ENCODE measurements around the gene L3MBTL4.

DNA sequence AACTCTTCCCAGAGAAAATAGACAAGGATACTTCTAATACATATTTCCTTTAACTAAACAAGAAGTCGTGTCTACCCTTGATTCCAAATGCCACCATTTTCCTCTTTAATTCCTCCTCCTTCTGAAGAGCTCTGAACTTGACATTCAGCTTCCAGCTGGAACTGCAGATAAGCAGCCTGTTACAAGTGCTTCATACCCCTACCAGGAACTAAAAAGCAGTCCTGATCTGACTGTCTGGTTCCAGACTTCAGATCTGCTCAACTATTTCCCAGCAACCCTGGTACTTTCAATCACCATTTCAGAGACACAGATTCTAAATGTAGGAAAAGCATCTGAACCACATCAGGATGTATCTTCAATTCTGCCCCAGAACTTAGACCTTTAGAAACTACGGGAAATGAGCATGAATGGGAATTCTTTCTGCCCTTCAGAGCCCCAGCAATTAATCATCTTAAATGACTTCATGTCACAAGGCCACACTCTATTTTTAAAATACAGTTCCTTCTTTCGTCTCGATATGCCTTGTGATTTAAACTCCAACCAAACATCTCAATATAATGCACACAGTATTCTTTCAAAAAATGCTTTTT lies 159.5 kb downstream of the L3MBTL4 start:
- TF ChIP-seq, protein P1, sequence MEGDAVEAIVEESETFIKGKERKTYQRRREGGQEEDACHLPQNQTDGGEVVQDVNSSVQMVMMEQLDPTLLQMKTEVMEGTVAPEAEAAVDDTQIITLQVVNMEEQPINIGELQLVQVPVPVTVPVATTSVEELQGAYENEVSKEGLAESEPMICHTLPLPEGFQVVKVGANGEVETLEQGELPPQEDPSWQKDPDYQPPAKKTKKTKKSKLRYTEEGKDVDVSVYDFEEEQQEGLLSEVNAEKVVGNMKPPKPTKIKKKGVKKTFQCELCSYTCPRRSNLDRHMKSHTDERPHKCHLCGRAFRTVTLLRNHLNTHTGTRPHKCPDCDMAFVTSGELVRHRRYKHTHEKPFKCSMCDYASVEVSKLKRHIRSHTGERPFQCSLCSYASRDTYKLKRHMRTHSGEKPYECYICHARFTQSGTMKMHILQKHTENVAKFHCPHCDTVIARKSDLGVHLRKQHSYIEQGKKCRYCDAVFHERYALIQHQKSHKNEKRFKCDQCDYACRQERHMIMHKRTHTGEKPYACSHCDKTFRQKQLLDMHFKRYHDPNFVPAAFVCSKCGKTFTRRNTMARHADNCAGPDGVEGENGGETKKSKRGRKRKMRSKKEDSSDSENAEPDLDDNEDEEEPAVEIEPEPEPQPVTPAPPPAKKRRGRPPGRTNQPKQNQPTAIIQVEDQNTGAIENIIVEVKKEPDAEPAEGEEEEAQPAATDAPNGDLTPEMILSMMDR (IDR thresholded peaks at IDR 0.05): no peak
- no peak for TF ChIP-seq POLR2A (IDR thresholded peaks at IDR 0.05)

Measured in esophagus squamous epithelium (tissue), 4 donors.